GM18873 (cell line): ENCODE data around the gene VAPB.

Source experiments
- ATAC-seq: cut with Tn5 transposase; IDR thresholded peaks from one replicate; pipeline ENCODE4 v1.9.1; 2021; ENCODE audit warnings: mild to moderate bottlenecking, moderate library complexity, moderate number of reproducible peaks; ENCODE audit not compliant: unreplicated experiment, low FRiP score

Gene VAPB

DNA sequence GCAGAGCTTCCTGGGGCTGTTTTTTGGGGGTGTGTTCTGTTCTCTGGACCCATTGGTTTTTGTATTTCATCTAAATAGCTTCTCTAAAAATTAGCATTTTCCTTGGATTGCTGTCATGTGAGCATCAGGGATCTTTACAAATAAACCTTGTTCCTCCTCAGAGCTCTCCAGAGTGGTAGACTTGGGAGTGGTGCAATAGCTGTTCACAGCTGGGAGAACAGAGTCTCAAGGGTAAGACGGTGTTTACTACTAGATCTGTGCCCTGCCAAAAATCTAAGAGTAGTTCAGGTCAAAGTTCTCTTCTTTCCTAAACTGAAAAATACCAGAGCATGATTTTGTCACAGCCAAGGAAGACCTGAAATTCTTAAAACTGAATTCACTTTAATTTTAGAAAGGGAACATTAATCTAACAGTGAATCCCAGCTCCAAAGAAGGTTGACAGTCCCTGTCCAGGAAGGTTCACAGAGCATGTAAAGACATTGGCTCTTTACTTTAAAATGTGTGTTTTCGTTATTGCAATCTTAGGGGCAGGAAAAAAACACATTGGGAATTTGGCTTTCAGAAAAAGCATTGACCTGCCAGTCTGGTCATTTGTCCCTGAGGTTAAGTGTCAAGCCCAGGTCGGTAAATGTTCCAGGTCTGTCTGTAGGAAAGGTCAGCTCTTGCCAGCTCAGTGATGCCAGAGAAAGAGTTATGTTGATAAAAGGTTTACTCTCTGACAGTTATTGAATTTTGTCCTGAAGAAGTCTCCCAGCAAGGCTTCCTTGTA lies 43.3 kb downstream of the VAPB start:
- ATAC-seq: no peak

- no peak for ATAC-seq
Observed at GRCh38 chr20:58433029-58433647, 44.1 kb downstream of the VAPB start.

GRCh38 chr20:58433759-58434158 lies 44.7 kb downstream of the VAPB start:
- no peak for ATAC-seq

GRCh38 chr20:58434326-58434725 lies 45.3 kb downstream of the VAPB start:
- no peak for ATAC-seq

DNA sequence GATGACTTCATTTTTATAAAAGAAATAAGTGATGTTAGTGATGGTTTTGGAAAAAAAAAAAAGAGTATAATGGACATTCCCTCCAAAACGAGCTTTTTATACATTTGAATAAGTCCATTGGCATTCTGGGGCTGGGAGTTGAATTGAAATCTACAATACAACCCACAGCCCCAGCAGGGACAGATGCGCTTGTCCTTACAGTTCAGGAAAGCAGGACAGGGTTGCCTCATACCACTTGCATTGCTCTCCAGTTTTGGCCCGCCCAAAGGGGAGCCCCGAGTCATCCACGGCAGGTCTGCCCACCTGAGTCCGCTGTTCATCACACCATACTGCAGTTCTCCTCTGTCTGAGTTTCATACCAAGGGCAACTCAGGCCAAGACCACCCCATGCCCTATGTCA lies 46.2 kb downstream of the VAPB start:
- no peak for ATAC-seq

DNA sequence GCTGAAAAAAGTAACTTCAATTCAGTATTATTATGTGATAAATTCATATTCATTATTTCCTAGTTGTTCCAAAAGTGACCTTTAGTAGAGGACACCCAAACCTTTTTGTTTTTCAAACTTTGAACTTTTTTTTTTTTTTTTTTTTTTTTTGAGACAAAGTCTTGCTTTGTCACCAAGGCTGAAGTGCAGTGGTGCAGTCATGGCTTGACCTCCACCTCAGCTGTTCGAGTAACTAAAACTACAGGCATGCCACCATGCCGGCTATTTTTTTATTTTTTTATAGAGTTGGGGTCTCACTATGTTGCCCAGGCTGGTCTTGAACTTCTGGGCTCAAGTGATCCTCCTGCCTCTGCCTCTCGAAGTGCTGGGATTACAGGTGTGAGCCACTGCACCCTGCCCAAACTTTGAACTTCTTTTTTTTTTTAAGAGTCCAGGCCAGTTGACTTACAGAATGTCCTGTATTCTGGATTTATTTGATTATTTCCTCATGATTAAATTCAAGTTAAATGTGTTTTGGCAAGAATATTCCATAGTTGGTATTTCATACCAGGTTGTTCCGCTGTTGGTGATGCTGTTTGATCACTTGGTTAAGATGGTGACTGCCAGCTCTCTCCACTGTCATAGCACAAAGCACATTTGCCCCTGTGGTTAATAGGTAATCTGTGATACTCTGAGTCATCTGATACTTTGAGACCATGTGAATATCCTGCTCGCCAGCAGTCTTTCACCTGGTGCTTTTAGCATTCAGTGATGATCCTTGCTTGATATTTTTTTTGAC lies 48.0 kb downstream of the VAPB start:
- no peak for ATAC-seq

- ATAC-seq: no peak
Observed at GRCh38 chr20:58438970-58439808, 50.2 kb downstream of the VAPB start.

DNA sequence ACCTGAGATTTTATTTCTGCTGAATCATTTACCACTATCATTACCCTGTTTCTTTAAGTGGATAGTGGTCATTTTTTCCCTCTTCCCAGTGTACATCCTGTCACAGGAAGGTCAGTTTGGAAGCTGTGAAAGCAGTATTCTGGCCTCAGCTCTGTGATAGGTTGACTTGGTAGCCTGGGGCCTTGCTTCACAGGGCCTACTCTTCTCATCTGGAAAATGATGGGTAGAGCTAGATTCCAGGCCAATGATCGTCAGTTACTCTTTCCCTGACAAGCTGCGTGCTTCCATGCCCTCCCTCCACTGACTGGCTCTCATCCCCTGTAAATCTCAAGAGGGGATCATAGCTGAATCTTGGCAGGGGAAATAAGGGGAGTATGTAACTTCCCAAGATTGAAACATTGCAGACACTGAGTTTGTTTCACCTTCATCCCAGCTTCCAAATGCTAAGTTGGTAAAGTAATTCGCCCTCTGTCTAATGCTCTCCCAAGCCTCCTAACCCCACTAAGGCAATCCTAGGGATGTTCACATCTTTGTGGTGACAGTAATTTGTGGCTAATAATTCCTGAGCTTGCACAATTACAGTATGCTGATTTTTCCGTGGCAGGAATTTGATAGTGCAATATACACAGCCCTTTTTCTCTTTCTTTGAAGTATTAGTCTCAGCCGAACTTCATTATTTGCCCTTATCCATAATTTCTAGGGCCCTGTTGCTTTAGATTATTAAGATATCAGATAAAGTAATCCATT lies 51.2 kb downstream of the VAPB start:
- ATAC-seq: no peak

- ATAC-seq: no peak
Observed at GRCh38 chr20:58441723-58442122, 52.7 kb downstream of the VAPB start.

- ATAC-seq: no peak
Observed at GRCh38 chr20:58444746-58445255, 55.8 kb downstream of the VAPB start.

DNA sequence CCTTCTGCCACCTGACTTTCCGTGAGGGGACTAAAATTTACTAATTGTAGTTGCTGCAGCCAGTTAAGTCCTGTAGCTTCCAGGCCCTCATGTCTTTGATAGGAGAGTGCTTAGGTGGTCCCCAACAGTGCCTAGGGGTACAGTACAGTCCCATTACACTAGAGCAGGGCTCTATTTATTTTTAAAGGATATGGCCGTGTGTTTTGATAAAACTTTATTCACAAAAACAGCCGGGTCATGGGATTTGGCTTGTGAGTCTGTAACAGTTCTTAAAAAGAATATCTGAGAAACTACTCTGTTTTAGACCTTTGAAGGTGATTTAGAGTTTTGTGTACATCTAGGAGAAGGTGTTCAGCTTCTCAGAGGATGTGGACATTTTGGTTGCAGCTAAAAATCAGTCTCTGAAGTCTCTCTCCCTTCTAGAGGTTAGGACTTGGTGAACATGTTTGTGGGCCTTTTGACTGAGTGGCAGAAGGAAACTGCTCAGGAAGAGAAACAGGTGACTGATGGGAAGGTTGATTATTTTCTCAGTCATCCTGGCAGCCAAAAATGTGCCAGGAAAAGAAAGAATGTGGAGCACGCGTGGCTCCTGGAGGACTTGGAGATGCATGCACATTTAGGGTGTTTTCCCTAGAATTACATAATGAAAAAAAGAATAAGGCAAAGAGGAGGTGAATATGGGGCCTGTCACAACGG lies 57.4 kb downstream of the VAPB start:
- ATAC-seq: no peak

GRCh38 chr20:58446960-58447265 lies 57.9 kb downstream of the VAPB start:
- no peak for ATAC-seq

DNA sequence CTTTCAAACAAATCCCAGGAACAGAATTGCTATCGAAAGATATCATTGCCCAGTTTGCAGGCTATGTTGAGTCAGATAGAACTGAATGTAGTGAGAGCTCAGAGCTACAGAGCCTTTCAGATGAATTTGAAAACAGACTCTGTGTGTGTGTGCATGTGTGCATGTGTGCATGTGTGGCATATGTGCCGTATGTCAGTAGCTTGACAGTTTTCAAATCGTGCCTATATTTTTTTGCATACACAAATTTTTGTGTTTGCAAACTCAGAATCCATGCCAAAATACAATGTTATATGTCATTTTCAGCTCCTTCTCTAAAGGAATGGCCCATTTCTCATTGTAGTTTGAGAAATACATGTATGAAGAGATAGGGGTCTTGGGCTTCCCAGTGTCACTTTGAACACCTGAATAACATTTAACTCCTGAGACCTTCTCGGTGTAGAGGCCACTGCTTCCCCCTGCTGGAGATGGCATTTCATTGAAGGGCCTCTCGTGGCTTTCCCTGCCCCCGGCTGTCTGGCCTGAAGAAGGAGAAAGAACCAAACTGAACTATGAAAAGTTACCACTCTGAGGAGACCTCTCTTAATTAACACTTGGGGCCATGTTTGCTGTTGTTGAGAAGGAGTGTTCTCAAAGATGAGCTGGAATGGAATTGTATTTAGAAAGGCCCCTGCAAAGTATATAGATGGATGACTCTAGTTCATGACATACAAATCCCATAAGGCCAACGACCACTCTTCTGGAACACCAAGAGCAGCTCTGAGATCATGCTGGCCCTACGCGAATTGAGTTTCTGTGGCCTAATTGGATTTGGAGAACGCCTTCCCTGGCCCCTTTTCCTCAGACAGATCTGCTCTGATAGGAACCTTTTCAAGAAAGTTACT lies 58.7 kb downstream of the VAPB start:
- ATAC-seq: no peak

- no peak for ATAC-seq
Observed at GRCh38 chr20:58448958-58449357, 59.9 kb downstream of the VAPB start.

- ATAC-seq: no peak
Observed at GRCh38 chr20:58449681-58450221, 60.7 kb downstream of the VAPB start.

- no peak for ATAC-seq
Observed at GRCh38 chr20:58450254-58450653, 61.2 kb downstream of the VAPB start.

DNA sequence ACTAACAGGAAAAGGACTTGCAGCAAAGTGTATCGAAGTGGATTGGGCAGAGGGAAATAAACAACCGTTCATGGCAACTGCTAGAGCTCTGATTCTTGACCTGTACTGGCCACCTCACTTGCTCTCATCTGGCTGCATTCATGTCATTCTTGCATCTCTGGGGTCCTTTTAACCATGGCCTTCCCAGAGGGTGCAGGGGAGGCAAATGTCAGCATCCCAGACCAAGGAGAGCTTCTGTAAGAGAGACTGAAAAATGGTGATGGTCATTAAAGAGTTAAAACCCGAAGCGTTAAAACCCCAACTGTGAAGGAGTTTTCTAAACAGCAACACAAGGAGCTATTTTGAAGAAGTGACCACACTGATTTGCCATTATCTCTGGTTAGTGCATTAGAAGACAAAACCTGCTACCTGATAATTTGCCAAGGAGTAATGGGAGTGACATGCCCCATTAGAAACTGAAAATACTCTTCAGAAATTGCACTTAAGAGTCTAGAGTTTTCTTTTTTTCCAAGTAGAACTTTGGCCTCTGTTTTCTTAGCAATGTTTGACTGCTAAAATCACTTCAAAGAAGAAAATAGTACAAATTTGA lies 63.7 kb downstream of the VAPB start:
- no peak for ATAC-seq

DNA sequence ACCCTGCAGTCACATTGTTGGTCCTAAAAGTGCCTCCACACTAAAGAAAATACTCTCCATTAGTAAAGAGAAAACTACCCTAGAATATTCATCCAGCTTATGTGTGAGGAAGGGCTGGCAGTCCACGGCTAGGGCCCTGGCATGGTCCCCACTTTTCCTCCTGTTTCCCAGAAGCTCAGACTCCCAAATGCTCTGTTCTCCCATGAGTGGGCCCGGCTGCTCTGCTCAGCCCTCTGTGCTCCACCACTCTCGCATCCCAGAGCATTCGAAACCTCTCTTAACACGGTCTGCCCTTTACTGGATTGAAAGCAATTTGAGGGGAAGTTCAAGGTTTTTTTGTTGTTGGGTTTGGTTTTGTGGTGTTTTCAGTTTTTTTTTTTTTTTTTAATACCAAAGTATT lies 64.4 kb downstream of the VAPB start:
- ATAC-seq: no peak
